Measurements from ENCODE around the gene MCUR1. TPM values are rescaled to one million over a fixed set of nuclear protein-coding genes. Genes with fewer than 3 reads are reported as not detected.

The MCUR1 gene
- total and polyA plus RNA-seq, 2 donors (not counting 1 experiment from before 2014, with no cell fraction given): 6.3 to 12.4 TPM

DNA sequence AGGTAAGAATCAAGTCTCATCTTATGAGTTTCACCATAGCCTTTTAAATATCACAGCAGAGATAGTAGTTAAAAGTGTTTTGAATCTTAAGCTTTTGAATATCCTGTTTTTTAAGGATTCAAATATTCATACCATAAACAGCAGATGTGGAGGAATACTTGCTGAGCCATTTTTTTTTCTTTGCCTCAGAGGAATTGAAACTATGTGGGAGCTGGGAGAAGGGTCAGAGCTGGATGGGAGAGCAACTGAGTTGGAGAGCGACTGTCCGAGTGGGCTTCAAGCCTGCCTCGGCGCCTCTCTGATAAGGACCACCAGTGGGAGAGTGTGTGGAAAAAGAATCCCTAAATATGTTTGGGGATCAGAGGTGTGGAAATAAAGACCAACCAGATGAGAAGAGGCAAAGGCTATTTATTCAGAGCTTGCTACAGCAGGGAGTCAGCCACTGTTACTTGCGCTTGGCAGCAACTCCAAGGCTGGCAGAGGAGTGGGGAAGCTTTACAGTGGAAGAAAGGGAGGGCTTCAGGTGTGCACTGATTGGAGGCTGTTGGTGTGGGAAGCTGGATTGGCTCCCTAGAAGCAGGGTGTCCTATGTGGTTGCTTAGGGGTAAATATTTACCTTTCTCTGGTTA, 34.3 kb upstream of the MCUR1 start:
- Histone ChIP-seq H2AFZ (ENCODE audit: low read length) (no peak overlapping the region), H3K4me1 (ENCODE audit: control insufficient read depth, extremely low read depth, insufficient read depth, low read length) (no peaks in the 10 kb centered on the region), H3K9ac (ENCODE audit: insufficient read depth, low read length) (no peak overlapping the region), H3K27ac (ENCODE audit: insufficient read depth, low read length) (no peak overlapping the region), H4K20me1 (ENCODE audit: control insufficient read depth, extremely low read depth, insufficient read depth, low read length) (no peaks in the 10 kb centered on the region), H3K27me3 (ENCODE audit: control insufficient read depth, insufficient read depth, low read length) (no peaks in the 10 kb centered on the region), H3K9me3 (ENCODE audit: control insufficient read depth, insufficient read depth, low read depth, low read length) (no peaks in the 10 kb centered on the region), H3K4me2 (ENCODE audit: extremely low read depth, insufficient read depth, low read length) (no peak overlapping the region), H3K79me2 (ENCODE audit: control insufficient read depth, insufficient read depth, low read length) (no peaks in the 10 kb centered on the region), H3K4me3 (replicated peaks in 1 of 4; ENCODE audit: control extremely low read depth in 1 of 4, insufficient read depth in 1 of 4, low read depth in 3 of 4, low read length in 4 of 4) (peak overlapping the region in 1 of 4 experiments; percentile 33), H3K36me3 (ENCODE audit: control insufficient read depth, insufficient read depth, low read length) (no peaks in the 10 kb centered on the region)
- peak; percentile 12 to 25 for DNase-seq (ENCODE audit: low read depth in 2 of 2)
- no peak for TF ChIP-seq EZH2 (IDR thresholded peaks at IDR 0.05; ENCODE audit: low read length, missing control alignments)
- TF ChIP-seq, protein P1, sequence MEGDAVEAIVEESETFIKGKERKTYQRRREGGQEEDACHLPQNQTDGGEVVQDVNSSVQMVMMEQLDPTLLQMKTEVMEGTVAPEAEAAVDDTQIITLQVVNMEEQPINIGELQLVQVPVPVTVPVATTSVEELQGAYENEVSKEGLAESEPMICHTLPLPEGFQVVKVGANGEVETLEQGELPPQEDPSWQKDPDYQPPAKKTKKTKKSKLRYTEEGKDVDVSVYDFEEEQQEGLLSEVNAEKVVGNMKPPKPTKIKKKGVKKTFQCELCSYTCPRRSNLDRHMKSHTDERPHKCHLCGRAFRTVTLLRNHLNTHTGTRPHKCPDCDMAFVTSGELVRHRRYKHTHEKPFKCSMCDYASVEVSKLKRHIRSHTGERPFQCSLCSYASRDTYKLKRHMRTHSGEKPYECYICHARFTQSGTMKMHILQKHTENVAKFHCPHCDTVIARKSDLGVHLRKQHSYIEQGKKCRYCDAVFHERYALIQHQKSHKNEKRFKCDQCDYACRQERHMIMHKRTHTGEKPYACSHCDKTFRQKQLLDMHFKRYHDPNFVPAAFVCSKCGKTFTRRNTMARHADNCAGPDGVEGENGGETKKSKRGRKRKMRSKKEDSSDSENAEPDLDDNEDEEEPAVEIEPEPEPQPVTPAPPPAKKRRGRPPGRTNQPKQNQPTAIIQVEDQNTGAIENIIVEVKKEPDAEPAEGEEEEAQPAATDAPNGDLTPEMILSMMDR (conservative IDR thresholded peaks at IDR 0.05 in 1 of 2, IDR thresholded peaks at IDR 0.05 in 1 of 2; ENCODE audit: low read depth in 1 of 2, low read length in 2 of 2): no peak

DNA sequence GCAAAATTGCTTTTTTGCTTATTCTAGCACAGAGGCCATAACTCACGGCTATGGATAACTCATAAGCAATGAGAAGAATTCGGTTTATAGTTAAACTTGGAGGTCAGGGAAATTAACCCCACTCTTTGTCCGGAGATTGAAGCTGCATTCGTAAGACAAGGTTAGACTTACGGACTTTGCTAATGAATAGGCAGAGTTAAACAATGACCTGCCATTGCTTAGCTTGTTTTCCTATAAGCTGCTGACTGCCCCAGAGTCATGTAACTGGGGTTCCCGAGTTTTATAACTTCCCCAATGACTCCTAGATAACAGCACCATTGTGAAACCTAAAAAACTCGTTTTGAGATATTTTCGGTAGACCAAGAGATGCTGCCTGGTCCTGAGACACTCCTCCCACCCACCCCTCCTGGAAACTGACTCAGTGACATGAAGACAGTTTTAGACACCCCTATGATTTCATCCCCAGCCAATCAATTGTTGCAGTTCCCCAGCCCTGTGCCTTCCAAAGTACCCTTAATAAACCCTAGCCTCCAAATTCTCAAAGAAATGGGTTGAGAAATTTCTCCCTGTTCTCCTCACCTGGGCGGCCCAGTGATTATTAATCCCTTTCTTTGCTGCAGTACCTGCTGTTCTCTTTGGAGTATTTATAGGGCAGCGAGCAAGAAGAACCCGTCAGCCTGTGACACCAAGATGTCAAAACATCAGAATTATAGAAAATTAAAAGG, 33.1 kb upstream of the MCUR1 start:
- DNase-seq (ENCODE audit: low read depth in 2 of 2): no peak
- Histone ChIP-seq H2AFZ (ENCODE audit: low read length) (no peak overlapping the region), H3K4me1 (ENCODE audit: control insufficient read depth, extremely low read depth, insufficient read depth, low read length) (no peaks in the 10 kb centered on the region), H3K27ac (ENCODE audit: insufficient read depth, low read length) (no peak overlapping the region), H3K27me3 (ENCODE audit: control insufficient read depth, insufficient read depth, low read length) (no peaks in the 10 kb centered on the region), H3K36me3 (ENCODE audit: control insufficient read depth, insufficient read depth, low read length) (no peaks in the 10 kb centered on the region), H4K20me1 (ENCODE audit: control insufficient read depth, extremely low read depth, insufficient read depth, low read length) (no peaks in the 10 kb centered on the region), H3K9me3 (ENCODE audit: control insufficient read depth, insufficient read depth, low read depth, low read length) (no peaks in the 10 kb centered on the region), H3K9ac (ENCODE audit: insufficient read depth, low read length) (no peak overlapping the region), H3K79me2 (ENCODE audit: control insufficient read depth, insufficient read depth, low read length) (no peaks in the 10 kb centered on the region), H3K4me2 (ENCODE audit: extremely low read depth, insufficient read depth, low read length) (no peak overlapping the region), H3K4me3 (replicated peaks in 1 of 4; ENCODE audit: control extremely low read depth in 1 of 4, insufficient read depth in 1 of 4, low read depth in 3 of 4, low read length in 4 of 4) (no peak overlapping the region)
- TF ChIP-seq, protein P1 (conservative IDR thresholded peaks at IDR 0.05 in 1 of 2, IDR thresholded peaks at IDR 0.05 in 1 of 2; ENCODE audit: low read depth in 1 of 2, low read length in 2 of 2): no peak
- no peak for TF ChIP-seq EZH2 (IDR thresholded peaks at IDR 0.05; ENCODE audit: low read length, missing control alignments)

DNA sequence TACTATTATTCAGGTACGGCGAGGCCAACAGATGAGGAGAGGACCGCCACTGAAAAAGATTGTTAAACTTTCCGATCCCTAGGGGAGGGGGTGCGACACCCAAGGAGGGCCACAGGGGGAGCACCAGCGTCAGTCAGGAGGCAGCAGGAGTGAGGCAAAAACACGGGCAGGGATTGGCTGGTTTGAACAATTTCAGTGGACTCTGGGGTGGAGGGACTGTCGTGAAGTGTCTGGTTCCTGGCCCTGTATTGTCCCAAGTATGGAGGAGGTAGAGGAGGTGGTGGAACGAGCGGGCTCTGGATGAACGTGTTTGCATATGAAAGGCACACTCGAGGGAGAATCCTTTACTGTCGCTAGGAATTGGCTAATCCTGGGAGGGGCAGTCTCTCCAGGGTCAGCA, 32.5 kb upstream of the MCUR1 start:
- no peaks in the 10 kb centered on the region for H3K79me2 ChIP-seq (ENCODE audit: control insufficient read depth, insufficient read depth, low read length)
- H3K4me1 ChIP-seq (ENCODE audit: control insufficient read depth, extremely low read depth, insufficient read depth, low read length): no peaks in the 10 kb centered on the region
- no peak for DNase-seq (ENCODE audit: low read depth in 2 of 2)
- H2AFZ ChIP-seq (ENCODE audit: low read length): no peak overlapping the region
- H4K20me1 ChIP-seq (ENCODE audit: control insufficient read depth, extremely low read depth, insufficient read depth, low read length): no peaks in the 10 kb centered on the region
- H3K27ac ChIP-seq (ENCODE audit: insufficient read depth, low read length): no peak overlapping the region
- TF ChIP-seq EZH2 (IDR thresholded peaks at IDR 0.05; ENCODE audit: low read length, missing control alignments): no peak
- TF ChIP-seq, protein P1 (conservative IDR thresholded peaks at IDR 0.05 in 1 of 2, IDR thresholded peaks at IDR 0.05 in 1 of 2; ENCODE audit: low read depth in 1 of 2, low read length in 2 of 2): no peak
- H3K4me2 ChIP-seq (ENCODE audit: extremely low read depth, insufficient read depth, low read length): no peak overlapping the region
- H3K4me3 ChIP-seq (replicated peaks in 1 of 4; ENCODE audit: control extremely low read depth in 1 of 4, insufficient read depth in 1 of 4, low read depth in 3 of 4, low read length in 4 of 4): no peak overlapping the region
- no peaks in the 10 kb centered on the region for H3K27me3 ChIP-seq (ENCODE audit: control insufficient read depth, insufficient read depth, low read length)
- H3K9me3 ChIP-seq (ENCODE audit: control insufficient read depth, insufficient read depth, low read depth, low read length): no peaks in the 10 kb centered on the region
- H3K36me3 ChIP-seq (ENCODE audit: control insufficient read depth, insufficient read depth, low read length): no peaks in the 10 kb centered on the region
- H3K9ac ChIP-seq (ENCODE audit: insufficient read depth, low read length): no peak overlapping the region

All from fibroblast of lung (primary cell).